GM18868 (cell line): ENCODE data around the gene SLC35D2.
"Not testable (repeated sequence)": the region's sequence is repeated elsewhere in the genome, so short reads cannot be mapped to it uniquely, and the experiment has no call there.

Source experiments
- ATAC-seq: cut with Tn5 transposase; IDR thresholded peaks from one replicate; pipeline ENCODE4 v1.9.1; 2021; ENCODE audit warnings: mild to moderate bottlenecking, moderate library complexity; ENCODE audit not compliant: unreplicated experiment

SLC35D2 gene

GRCh38 chr9:96317335-96317980 is 66.1 kb downstream of the SLC35D2 start:
- no peak for ATAC-seq

- ATAC-seq, result no peak
Observed at GRCh38 chr9:96309850-96310249, 73.7 kb downstream of the SLC35D2 start.

- not testable (repeated sequence) for ATAC-seq
Observed at GRCh38 chr9:96306958-96307357, 76.6 kb downstream of the SLC35D2 start.

- no peak for ATAC-seq
Observed at GRCh38 chr9:96305171-96305570, 78.3 kb downstream of the SLC35D2 start.

- no peak for ATAC-seq
Observed at GRCh38 chr9:96304230-96304629, 79.3 kb downstream of the SLC35D2 start.

- no peak for ATAC-seq
Observed at GRCh38 chr9:96302021-96302420, 81.5 kb downstream of the SLC35D2 start, which contains the start of gene HSD17B3. Gene HSD17B3 (minus strand): TSS chr9:96302176. CDS start chr9:96302104, 72 bp downstream.

GRCh38 chr9:96299823-96300222 is 83.7 kb downstream of the SLC35D2 start:
- no peak for ATAC-seq

- ATAC-seq, result no peak
Observed at GRCh38 chr9:96294159-96294545, 89.4 kb downstream of the SLC35D2 start.

- no peak for ATAC-seq
Observed at GRCh38 chr9:96293498-96294158, 89.9 kb downstream of the SLC35D2 start.

- ATAC-seq, result no peak
Observed at GRCh38 chr9:96289392-96289791, 94.1 kb downstream of the SLC35D2 start.

GRCh38 chr9:96281641-96282040 is 101.9 kb downstream of the SLC35D2 start:
- no peak for ATAC-seq

- no peak for ATAC-seq
Observed at GRCh38 chr9:96279932-96280331, 103.6 kb downstream of the SLC35D2 start.

- no peak for ATAC-seq
Observed at GRCh38 chr9:96274939-96275338, 108.6 kb downstream of the SLC35D2 start.
